Inflammatory macrophage treated with lipopolysaccharide for 1 hour (primary cell): ENCODE results near the gene SLC44A3.

Source experiments
- DNase-seq, 2 donors: peaks; one replicate each; pipeline ENCODE4 v3.0.0-alpha.2; 2020 to 2022

Gene SLC44A3

GRCh38 chr1:94874423-94874822 lies 54.3 kb downstream of the SLC44A3 start:
- DNase-seq, result no peak

GRCh38 chr1:94875794-94876193 lies 55.6 kb downstream of the SLC44A3 start:
- no peak for DNase-seq

- no peak for DNase-seq
These were observed 56.2 kb downstream of the SLC44A3 start for GRCh38 chr1:94876362-94876761.

GRCh38 chr1:94878329-94878728 lies 58.2 kb downstream of the SLC44A3 start:
- no peak for DNase-seq

GRCh38 chr1:94883691-94884090 lies 63.5 kb downstream of the SLC44A3 start:
- DNase-seq, result peak; percentile 2 to 5

GRCh38 chr1:94884106-94884505 lies 63.9 kb downstream of the SLC44A3 start:
- DNase-seq, result no peak

- DNase-seq, result no peak
These were observed 64.3 kb downstream of the SLC44A3 start for GRCh38 chr1:94884507-94884906.

GRCh38 chr1:94886361-94886760 lies 66.2 kb downstream of the SLC44A3 start:
- DNase-seq, result no peak

GRCh38 chr1:94887106-94887505 lies 66.9 kb downstream of the SLC44A3 start:
- DNase-seq, result no peak

- DNase-seq, result no peak
These were observed 67.5 kb downstream of the SLC44A3 start for GRCh38 chr1:94887603-94888171.

- DNase-seq, result no peak
These were observed 68.0 kb downstream of the SLC44A3 start for GRCh38 chr1:94888201-94888600.

GRCh38 chr1:94892604-94893254 lies 72.6 kb downstream of the SLC44A3 start:
- DNase-seq, result no peak

- DNase-seq, result no peak
These were observed 74.5 kb downstream of the SLC44A3 start for GRCh38 chr1:94894630-94895029.

GRCh38 chr1:94895518-94895917 lies 75.4 kb downstream of the SLC44A3 start:
- DNase-seq, result no peak

- no peak for DNase-seq
These were observed 78.6 kb downstream of the SLC44A3 start for GRCh38 chr1:94898491-94899385.

GRCh38 chr1:94899756-94900155 lies 79.6 kb downstream of the SLC44A3 start:
- DNase-seq, result no peak

GRCh38 chr1:94901841-94902240 lies 81.7 kb downstream of the SLC44A3 start:
- DNase-seq, result no peak

GRCh38 chr1:94903280-94904009 lies 83.3 kb downstream of the SLC44A3 start:
- DNase-seq, result no peak

GRCh38 chr1:94905207-94905606 lies 85.0 kb downstream of the SLC44A3 start:
- DNase-seq, result no peak

- DNase-seq, result no peak
These were observed 86.2 kb downstream of the SLC44A3 start for GRCh38 chr1:94906382-94906781.

- no peak for DNase-seq
These were observed 87.0 kb downstream of the SLC44A3 start for GRCh38 chr1:94907136-94907535.

- DNase-seq, result no peak
These were observed 88.0 kb downstream of the SLC44A3 start for GRCh38 chr1:94908190-94908589.

- no peak for DNase-seq
These were observed 88.8 kb downstream of the SLC44A3 start for GRCh38 chr1:94908965-94909364.
